Measurements from ENCODE around the gene ADD2.

GRCh38 chr2:70718241-70718640 lies 49.8 kb downstream of the ADD2 start:
- TF ChIP-seq CTCF (IDR thresholded peaks at IDR 0.05) = no peak
- TF ChIP-seq POLR2A (IDR thresholded peaks at IDR 0.05) = no peak
- TF ChIP-seq POLR2AphosphoS5 (IDR thresholded peaks at IDR 0.05; ENCODE audit: insufficient read depth in 1 of 2, low read depth in 1 of 2) = no peak
